ENCODE measurements around the gene IL5.
"Not testable (repeated sequence)": the region's sequence is repeated elsewhere in the genome, so short reads cannot be mapped to it uniquely, and the experiment has no call there.

Gene IL5

DNA sequence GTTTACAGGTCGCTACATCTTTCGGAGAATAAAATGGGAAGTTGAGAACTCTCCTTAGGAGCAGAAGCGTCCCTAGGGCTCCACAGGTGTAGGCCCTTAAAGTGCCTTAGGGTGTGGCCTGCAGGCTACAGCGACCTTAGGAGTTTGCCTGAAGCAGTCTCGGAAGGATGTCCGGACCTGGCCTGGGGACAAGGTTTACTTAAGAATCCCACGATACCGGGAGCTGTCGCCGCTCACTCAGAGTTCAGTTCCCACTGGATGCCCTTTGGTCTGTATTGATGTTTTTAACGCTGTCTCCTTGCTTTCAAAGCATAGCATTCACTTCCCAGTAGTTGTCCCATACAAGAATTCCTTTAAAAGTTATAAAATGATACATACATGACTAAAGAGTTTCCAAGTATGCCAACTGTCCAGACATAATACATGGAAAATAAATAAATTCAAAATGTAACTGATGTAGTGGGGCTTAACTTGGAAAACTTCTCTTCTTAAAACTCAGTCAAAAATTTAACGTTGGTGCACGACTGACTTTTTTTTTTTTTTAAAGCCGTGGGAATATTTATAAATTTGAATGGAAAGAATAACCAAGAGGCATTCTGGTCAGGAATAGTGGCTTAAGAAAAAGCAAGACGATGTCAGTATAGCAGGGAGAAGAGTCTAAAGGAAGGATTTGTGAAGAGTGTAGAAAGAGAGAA is 14.3 kb upstream of the IL5 start:
- H3K4me3 ChIP-seq (ENCODE audit: low read depth, low read length): peak overlapping the region; percentile 95
- H3K27ac ChIP-seq (ENCODE audit: low read depth, low read length): peak overlapping the region; percentile 73
- peak overlapping the region; percentile 85 for H2AFZ ChIP-seq (ENCODE audit: low read length, unreplicated experiment)
- peaks cover 48% of the 10 kb centered on the region for H3K79me2 ChIP-seq (ENCODE audit: control insufficient read depth, insufficient read depth, low read length, unreplicated experiment)
- peaks cover 4% of the 10 kb centered on the region for H3K4me1 ChIP-seq (ENCODE audit: control insufficient read depth, insufficient read depth, low read length, unreplicated experiment)
- H3K27me3 ChIP-seq (ENCODE audit: insufficient read depth, low read length): no peaks in the 10 kb centered on the region
- H3K36me3 ChIP-seq (ENCODE audit: insufficient read depth, low read length): peaks cover 31% of the 10 kb centered on the region

DNA sequence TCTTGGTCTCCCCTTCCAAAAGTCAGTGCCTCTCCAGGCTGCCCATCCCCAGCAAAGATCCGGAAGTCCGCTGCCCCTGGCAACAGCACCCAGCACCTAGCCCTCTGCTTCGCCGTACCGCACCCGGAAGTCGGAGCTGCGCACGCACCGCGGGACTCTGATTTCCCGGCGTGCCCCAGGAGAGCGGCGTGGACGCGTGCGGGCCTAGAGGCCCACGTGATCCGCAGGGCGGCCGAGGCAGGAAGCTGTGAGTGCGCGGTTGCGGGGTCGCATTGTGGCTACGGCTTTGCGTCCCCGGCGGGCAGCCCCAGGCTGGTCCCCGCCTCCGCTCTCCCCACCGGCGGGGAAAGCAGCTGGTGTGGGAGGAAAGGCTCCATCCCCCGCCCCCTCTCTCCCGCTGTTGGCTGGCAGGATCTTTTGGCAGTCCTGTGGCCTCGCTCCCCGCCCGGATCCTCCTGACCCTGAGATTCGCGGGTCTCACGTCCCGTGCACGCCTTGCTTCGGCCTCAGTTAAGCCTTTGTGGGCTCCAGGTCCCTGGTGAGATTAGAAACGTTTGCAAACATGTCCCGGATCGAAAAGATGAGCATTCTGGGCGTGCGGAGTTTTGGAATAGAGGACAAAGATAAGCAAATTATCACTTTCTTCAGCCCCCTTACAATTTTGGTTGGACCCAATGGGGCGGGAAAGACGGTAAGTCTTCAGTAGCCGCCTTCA is 13.6 kb upstream of the IL5 start, which contains the start of gene RAD50:
TSS of gene RAD50 (plus strand) at position 215 of the 715 bp plus-strand sequence. CDS start at position 563, 348 bp downstream.
- Histone ChIP-seq H3K27me3 (ENCODE audit: insufficient read depth, low read length) (no peaks in the 10 kb centered on the region), H3K79me2 (ENCODE audit: control insufficient read depth, insufficient read depth, low read length, unreplicated experiment) (peaks cover 41% of the 10 kb centered on the region), H3K4me1 (ENCODE audit: control insufficient read depth, insufficient read depth, low read length, unreplicated experiment) (peaks cover 4% of the 10 kb centered on the region), H3K36me3 (ENCODE audit: insufficient read depth, low read length) (peaks cover 24% of the 10 kb centered on the region), H2AFZ (ENCODE audit: low read length, unreplicated experiment) (peak within 1 kb of the TSS; percentile 85), H3K4me3 (ENCODE audit: low read depth, low read length) (peak within 1 kb of the TSS; percentile 95), H3K27ac (ENCODE audit: low read depth, low read length) (peak within 1 kb of the TSS; percentile 73)

GRCh38 chr5:132556153-132556762 is 12.9 kb upstream of the IL5 start:
- Histone ChIP-seq H3K4me3 (ENCODE audit: low read depth, low read length) (peak overlapping the region; percentile 95), H3K27me3 (ENCODE audit: insufficient read depth, low read length) (no peaks in the 10 kb centered on the region), H3K4me1 (ENCODE audit: control insufficient read depth, insufficient read depth, low read length, unreplicated experiment) (peaks cover 4% of the 10 kb centered on the region), H2AFZ (ENCODE audit: low read length, unreplicated experiment) (peak overlapping the region; percentile 85), H3K79me2 (ENCODE audit: control insufficient read depth, insufficient read depth, low read length, unreplicated experiment) (peaks cover 36% of the 10 kb centered on the region), H3K36me3 (ENCODE audit: insufficient read depth, low read length) (peaks cover 18% of the 10 kb centered on the region), H3K27ac (ENCODE audit: low read depth, low read length) (peak overlapping the region; percentile 73)

GRCh38 chr5:132549576-132549975 is 6.3 kb upstream of the IL5 start:
- Histone ChIP-seq H3K27ac (ENCODE audit: low read depth, low read length) (no peak overlapping the region), H3K79me2 (ENCODE audit: control insufficient read depth, insufficient read depth, low read length, unreplicated experiment) (no peaks in the 10 kb centered on the region), H2AFZ (ENCODE audit: low read length, unreplicated experiment) (no peak overlapping the region), H3K4me1 (ENCODE audit: control insufficient read depth, insufficient read depth, low read length, unreplicated experiment) (no peaks in the 10 kb centered on the region), H3K36me3 (ENCODE audit: insufficient read depth, low read length) (no peaks in the 10 kb centered on the region), H3K27me3 (ENCODE audit: insufficient read depth, low read length) (no peaks in the 10 kb centered on the region), H3K4me3 (ENCODE audit: low read depth, low read length) (no peak overlapping the region)

DNA sequence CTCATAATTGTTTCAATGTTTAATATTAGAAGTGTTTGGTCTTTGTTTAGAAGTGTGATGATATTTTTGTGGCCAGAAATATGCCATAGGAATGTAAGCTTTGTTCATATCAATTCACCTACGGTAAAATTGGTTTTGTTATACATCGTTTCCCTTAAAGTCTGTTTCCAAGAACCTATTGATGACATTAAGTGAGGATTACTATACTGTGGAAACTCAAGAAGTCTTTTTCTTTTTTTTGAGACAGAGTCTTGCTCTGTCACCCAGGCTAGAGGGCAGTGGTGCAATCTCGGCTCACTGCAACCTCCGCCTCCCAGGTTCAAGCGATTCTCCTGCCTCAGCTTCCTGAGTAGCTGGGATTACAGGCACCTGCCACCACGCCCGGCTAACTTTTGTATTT is 5.5 kb upstream of the IL5 start:
- H3K4me3 ChIP-seq (ENCODE audit: low read depth, low read length); H3K36me3 ChIP-seq (ENCODE audit: insufficient read depth, low read length); H3K27me3 ChIP-seq (ENCODE audit: insufficient read depth, low read length); H3K27ac ChIP-seq (ENCODE audit: low read depth, low read length); H3K79me2 ChIP-seq (ENCODE audit: control insufficient read depth, insufficient read depth, low read length, unreplicated experiment); H2AFZ ChIP-seq (ENCODE audit: low read length, unreplicated experiment); H3K4me1 ChIP-seq (ENCODE audit: control insufficient read depth, insufficient read depth, low read length, unreplicated experiment): not testable (repeated sequence)

DNA sequence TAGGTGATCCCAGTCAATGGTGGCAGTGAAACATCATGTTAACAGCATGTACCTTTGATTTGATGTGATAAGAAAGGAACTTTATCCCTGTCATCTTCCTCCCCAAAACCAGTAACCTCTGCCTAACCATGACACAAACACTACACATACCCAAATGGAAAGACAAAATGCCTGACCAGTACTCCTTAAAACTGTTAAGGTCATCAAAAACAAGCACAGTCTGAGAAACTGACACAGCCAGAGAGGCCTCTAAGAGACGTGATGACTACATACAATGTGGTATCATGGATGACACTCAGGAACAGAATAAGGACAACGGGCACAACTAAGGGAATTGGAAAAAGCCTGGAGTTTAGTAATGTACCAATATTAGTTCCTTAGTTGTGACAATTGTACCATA is 3.9 kb upstream of the IL5 start:
- Histone ChIP-seq H3K27me3 (ENCODE audit: insufficient read depth, low read length) (no peaks in the 10 kb centered on the region), H3K27ac (ENCODE audit: low read depth, low read length) (no peak overlapping the region), H3K4me1 (ENCODE audit: control insufficient read depth, insufficient read depth, low read length, unreplicated experiment) (no peaks in the 10 kb centered on the region), H3K4me3 (ENCODE audit: low read depth, low read length) (no peak overlapping the region), H2AFZ (ENCODE audit: low read length, unreplicated experiment) (no peak overlapping the region), H3K36me3 (ENCODE audit: insufficient read depth, low read length) (no peaks in the 10 kb centered on the region), H3K79me2 (ENCODE audit: control insufficient read depth, insufficient read depth, low read length, unreplicated experiment) (no peaks in the 10 kb centered on the region)

GRCh38 chr5:132546108-132546507 is 2.8 kb upstream of the IL5 start:
- no peaks in the 10 kb centered on the region for H3K27me3 ChIP-seq (ENCODE audit: insufficient read depth, low read length)
- H3K4me1 ChIP-seq (ENCODE audit: control insufficient read depth, insufficient read depth, low read length, unreplicated experiment): no peaks in the 10 kb centered on the region
- H3K4me3 ChIP-seq (ENCODE audit: low read depth, low read length): no peak overlapping the region
- H3K79me2 ChIP-seq (ENCODE audit: control insufficient read depth, insufficient read depth, low read length, unreplicated experiment): no peaks in the 10 kb centered on the region
- H3K27ac ChIP-seq (ENCODE audit: low read depth, low read length): no peak overlapping the region
- H3K36me3 ChIP-seq (ENCODE audit: insufficient read depth, low read length): no peaks in the 10 kb centered on the region
- H2AFZ ChIP-seq (ENCODE audit: low read length, unreplicated experiment): no peak overlapping the region

- Histone ChIP-seq H3K4me1 (ENCODE audit: control insufficient read depth, insufficient read depth, low read length, unreplicated experiment) (no peaks in the 10 kb centered on the region), H3K36me3 (ENCODE audit: insufficient read depth, low read length) (no peaks in the 10 kb centered on the region), H3K27ac (ENCODE audit: low read depth, low read length) (no peak overlapping the region), H3K79me2 (ENCODE audit: control insufficient read depth, insufficient read depth, low read length, unreplicated experiment) (no peaks in the 10 kb centered on the region), H2AFZ (ENCODE audit: low read length, unreplicated experiment) (no peak overlapping the region), H3K27me3 (ENCODE audit: insufficient read depth, low read length) (peaks cover 17% of the 10 kb centered on the region), H3K4me3 (ENCODE audit: low read depth, low read length) (no peak overlapping the region)
These were observed 2.6 kb downstream of the IL5 start for GRCh38 chr5:132540764-132541163.

DNA sequence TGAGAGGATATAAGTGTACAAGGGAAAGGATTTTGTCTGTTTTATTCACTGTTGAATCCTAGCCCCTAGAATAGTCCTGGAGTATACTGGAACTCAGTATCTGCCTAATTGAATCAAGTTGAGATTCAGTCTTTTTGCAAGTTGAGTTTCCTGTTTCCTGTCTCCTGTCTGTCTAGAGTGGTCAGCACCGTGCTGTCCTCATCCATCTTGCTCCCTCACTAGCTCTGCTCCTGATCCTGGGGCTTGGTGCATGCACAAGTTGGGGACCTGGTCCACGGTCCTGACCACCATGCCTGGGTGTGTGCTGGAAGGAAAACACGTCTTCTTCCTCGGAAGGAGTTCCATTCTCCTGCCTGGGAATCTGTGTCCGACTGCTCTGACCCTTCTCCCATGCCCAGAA is 3.2 kb downstream of the IL5 start:
- Histone ChIP-seq H3K27me3 (ENCODE audit: insufficient read depth, low read length) (peaks cover 23% of the 10 kb centered on the region), H3K27ac (ENCODE audit: low read depth, low read length) (no peak overlapping the region), H2AFZ (ENCODE audit: low read length, unreplicated experiment) (no peak overlapping the region), H3K4me1 (ENCODE audit: control insufficient read depth, insufficient read depth, low read length, unreplicated experiment) (no peaks in the 10 kb centered on the region), H3K79me2 (ENCODE audit: control insufficient read depth, insufficient read depth, low read length, unreplicated experiment) (no peaks in the 10 kb centered on the region), H3K36me3 (ENCODE audit: insufficient read depth, low read length) (no peaks in the 10 kb centered on the region), H3K4me3 (ENCODE audit: low read depth, low read length) (no peak overlapping the region)

DNA sequence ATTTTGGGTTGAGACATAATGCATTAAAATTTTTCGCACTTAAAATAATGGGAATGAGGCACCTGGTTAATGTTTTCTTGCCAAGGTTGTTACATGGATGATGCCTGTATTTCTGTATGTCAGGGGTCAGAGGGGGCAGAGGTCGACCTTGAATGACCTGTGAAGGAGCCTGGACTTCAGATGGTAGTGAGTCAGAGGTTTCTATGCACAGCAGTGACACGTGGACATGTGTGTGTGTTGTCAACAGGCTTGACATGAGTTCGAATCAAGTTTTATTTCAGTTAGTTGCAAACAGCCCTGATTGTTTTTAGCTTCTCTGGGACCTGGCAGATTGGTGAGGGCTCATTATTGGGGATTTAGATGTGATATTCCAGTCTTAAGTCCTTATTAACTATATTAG is 3.6 kb downstream of the IL5 start:
- no peak overlapping the region for H3K4me3 ChIP-seq (ENCODE audit: low read depth, low read length)
- H3K27me3 ChIP-seq (ENCODE audit: insufficient read depth, low read length): peaks cover 28% of the 10 kb centered on the region
- no peaks in the 10 kb centered on the region for H3K4me1 ChIP-seq (ENCODE audit: control insufficient read depth, insufficient read depth, low read length, unreplicated experiment)
- H3K27ac ChIP-seq (ENCODE audit: low read depth, low read length): no peak overlapping the region
- no peaks in the 10 kb centered on the region for H3K79me2 ChIP-seq (ENCODE audit: control insufficient read depth, insufficient read depth, low read length, unreplicated experiment)
- H3K36me3 ChIP-seq (ENCODE audit: insufficient read depth, low read length): no peaks in the 10 kb centered on the region
- H2AFZ ChIP-seq (ENCODE audit: low read length, unreplicated experiment): no peak overlapping the region

GRCh38 chr5:132530946-132531345 is 12.4 kb downstream of the IL5 start:
- H3K36me3 ChIP-seq (ENCODE audit: insufficient read depth, low read length): no peaks in the 10 kb centered on the region
- no peaks in the 10 kb centered on the region for H3K79me2 ChIP-seq (ENCODE audit: control insufficient read depth, insufficient read depth, low read length, unreplicated experiment)
- no peaks in the 10 kb centered on the region for H3K4me1 ChIP-seq (ENCODE audit: control insufficient read depth, insufficient read depth, low read length, unreplicated experiment)
- H2AFZ ChIP-seq (ENCODE audit: low read length, unreplicated experiment): no peak overlapping the region
- H3K27me3 ChIP-seq (ENCODE audit: insufficient read depth, low read length): peaks cover 40% of the 10 kb centered on the region
- no peak overlapping the region for H3K4me3 ChIP-seq (ENCODE audit: low read depth, low read length)
- H3K27ac ChIP-seq (ENCODE audit: low read depth, low read length): no peak overlapping the region

Measured in ACC112 (cell line).